Stimulated activated CD4-positive, alpha-beta T cell treated with anti-CD3 and anti-CD28 coated beads, Interleukin-4, amount 100 ng/mL, for 48 hours (primary cell): ENCODE measurements around the gene TBCEL.
A peak's percentile ranks its signal among the peaks of the same experiment; 100 is the strongest.
"Not testable (repeated sequence)": the region's sequence is repeated elsewhere in the genome, so short reads cannot be mapped to it uniquely, and the experiment has no call there.

Experiments
- DNase-seq, 2 donors: peaks; one replicate each; pipeline ENCODE4 v3.0.0-alpha.2; 2020; ENCODE audit warnings: low read depth in 2 of 2

TBCEL gene

DNA sequence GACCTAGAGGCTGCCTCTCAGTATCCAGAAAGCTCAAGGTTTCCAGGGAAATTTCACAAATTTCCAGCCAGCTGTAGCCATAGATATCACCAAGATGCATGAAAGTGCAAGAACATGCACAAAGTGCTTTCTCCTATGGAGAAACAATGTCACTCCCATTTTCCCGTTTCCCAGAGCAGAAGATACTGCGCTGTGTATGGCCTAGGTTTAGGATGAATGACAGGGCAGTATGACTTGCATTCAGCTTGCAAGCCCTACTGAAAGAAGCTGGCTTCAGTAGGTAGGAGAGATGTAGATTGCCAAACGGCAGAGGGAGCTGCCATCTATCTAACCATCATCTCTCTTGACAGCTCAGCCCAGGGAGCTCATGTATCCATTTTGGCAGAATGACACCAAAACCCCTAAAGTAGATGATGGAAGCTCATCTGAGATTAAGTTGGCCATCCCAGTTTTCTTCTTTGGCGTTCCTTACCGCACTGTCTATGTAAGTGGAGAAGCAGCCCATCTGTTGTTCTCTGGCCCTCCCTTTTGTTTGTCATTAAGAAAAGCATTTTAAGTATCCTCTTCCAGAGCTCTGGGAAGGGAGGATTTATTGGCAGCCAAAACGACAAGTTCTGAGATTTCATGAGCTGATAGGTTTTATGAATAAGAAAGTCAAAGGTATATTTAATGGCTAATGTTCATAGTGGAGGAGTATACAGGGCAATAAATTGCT is 81.7 kb downstream of the TBCEL start:
- no peak for DNase-seq

GRCh38 chr11:121106812-121107211 is 82.9 kb downstream of the TBCEL start:
- no peak for DNase-seq

GRCh38 chr11:121108413-121108812 is 84.5 kb downstream of the TBCEL start:
- DNase-seq = no peak

- no peak for DNase-seq
These were observed 85.6 kb downstream of the TBCEL start for GRCh38 chr11:121109471-121109870.

DNA sequence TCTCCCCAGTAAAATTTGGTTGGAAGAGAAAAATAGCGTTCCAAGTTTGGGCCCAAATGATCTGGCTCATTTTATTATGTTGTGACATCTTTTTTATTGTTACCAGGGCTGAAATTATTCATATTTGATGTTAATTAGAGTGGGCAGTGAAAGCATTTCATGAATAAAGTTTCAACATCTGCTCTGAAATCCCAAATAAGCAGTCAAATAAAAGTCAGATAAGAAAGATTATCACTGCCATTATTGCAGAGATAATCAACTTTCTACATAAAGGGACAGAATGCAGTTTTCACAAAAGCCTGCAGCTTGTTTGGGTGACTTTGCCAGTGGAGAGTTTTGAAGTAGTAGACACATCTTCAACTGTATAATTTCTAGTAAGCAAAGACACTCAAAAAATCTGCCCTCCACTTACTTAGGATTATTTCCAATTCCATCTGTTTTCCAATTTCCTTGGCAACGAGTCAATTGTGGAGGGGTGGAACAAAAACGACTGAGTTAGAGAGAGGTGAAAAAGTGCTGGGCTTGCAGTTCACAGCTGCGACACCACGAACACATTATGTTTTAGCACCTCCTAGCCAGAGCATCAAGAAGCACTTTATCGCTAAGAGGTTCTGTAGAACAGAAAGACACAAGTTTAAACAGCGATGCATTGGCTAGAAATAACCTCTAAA is 86.1 kb downstream of the TBCEL start:
- DNase-seq = no peak

GRCh38 chr11:121110871-121111724 is 87.2 kb downstream of the TBCEL start:
- DNase-seq = no peak

GRCh38 chr11:121112498-121113455 is 88.9 kb downstream of the TBCEL start:
- peak; percentile 16 to 19 for DNase-seq

GRCh38 chr11:121113611-121114010 is 89.7 kb downstream of the TBCEL start:
- no peak for DNase-seq

GRCh38 chr11:121115024-121115423 is 91.1 kb downstream of the TBCEL start:
- DNase-seq = not testable (repeated sequence)

- DNase-seq = no peak
These were observed 93.9 kb downstream of the TBCEL start for GRCh38 chr11:121117788-121118187.

DNA sequence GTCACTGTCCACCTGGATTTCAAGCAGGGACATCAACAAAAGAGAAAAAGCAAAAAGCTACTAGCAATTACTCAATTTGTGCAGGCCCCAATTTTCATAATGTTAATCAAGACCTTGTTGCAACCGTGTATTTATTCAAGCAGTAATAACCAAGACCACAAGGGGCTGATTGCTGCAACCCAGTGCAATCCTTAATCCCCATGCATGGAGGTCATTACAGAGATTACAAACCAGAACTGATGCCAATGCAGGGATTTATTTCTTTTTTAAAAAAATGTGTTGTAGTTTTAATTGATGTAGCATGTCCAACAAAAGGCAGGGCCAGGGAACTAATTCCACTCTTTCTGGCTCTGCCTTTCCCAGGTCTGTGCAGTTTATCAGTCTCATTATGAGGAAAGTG is 95.5 kb downstream of the TBCEL start:
- no peak for DNase-seq

DNA sequence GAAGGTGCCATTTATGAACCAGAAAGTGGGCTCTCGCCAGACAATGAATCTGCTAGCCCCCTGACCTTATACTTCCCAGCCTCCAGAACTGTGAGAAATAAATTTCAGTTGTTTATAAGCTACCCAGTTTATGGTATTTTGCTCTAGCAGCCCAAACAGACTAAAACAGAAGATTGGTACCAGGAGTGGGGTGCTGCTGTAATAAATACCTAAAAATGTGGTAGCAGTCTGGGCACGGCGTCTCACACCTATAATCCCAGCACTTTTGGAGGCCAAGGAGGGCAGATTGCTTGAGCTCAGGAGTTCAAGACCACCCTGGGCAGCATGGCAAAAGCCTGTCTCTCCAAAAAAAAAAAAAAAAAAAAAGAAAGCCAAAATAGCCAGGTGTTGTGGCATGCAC is 98.4 kb downstream of the TBCEL start:
- DNase-seq = no peak

DNA sequence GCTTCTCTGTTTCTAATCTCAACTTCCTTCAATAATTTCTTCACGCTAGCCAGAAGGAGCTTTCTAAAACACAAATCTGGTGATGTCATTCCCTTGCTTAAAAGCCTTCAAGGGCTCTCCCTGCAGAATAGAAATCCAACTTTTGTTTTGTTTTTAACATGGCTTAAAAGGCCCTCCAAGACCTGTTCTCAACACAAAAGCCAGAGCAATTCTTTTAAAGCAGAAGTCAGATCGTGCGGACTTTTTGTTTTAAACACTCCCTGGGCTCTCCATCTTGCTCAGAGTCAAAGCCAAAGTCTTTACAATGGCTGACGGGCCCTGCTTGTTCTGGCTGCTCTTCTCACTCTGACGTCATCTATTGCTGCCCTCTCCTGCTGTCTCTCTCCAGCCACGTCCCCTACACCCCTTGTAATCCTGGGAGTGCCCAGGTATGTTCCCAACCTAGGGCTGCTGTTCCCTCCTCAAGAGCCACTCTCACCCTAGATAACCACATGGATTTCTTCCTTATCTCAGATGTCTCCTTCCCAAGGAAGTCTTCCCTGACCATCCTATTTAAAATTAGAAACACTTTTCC is 99.7 kb downstream of the TBCEL start:
- DNase-seq = no peak

GRCh38 chr11:121127809-121128208 is 103.9 kb downstream of the TBCEL start:
- DNase-seq = no peak

- no peak for DNase-seq
These were observed 105.7 kb downstream of the TBCEL start for GRCh38 chr11:121129362-121130340.

GRCh38 chr11:121131656-121132055 is 107.8 kb downstream of the TBCEL start:
- no peak for DNase-seq

DNA sequence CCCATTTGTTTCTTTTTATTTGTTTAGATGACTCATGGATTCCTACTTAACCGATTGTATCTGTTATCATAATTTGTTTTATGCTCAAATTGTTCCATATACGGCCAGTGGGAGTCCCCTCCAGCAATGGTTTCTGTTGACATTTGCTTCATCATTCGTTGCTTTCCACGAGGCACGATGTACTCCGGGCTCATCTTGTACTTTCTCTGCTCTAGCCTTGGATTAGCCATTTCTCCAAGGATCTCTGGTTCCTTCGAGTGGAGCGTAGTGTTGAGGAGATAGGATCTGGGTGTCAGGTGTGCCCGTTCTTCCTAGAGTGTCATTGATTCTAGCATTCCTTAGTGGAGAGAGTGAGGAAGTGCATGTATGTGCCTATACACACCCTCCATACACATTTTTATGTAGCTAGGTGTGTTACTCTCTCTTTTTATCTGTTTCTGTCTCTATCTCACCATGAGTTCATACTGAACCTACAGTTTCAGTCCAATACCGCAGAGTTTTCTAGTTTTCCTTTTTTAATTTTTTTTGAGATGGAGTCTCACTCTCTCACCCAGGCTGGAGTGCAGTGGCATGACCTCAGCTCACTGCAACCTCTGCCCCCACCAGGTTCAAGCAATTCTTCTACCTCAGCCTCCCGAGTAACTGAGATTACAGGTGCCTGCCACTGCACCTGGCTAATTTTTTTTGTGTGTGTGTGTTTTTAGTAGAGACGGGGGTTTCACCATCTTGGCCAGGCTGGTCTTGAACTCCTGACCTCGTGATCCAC is 108.5 kb downstream of the TBCEL start:
- DNase-seq = no peak

- DNase-seq = no peak
These were observed 110.9 kb downstream of the TBCEL start for GRCh38 chr11:121134741-121135312.

DNA sequence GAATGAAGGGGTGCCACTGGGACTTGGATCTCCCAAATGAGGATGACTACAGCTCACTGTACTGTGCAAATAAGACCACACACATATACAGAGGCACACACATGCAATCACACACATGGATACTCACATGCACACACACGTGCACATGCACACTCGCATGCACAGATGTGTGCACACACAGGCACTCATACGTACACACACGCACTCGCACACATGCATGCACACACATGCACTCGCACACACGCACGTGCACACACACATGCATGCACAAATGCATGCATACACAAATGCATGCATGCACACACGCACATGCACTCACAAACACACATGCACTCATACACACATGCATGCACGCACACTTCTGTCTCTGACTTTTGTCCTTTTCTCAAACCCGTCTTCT is 113.1 kb downstream of the TBCEL start:
- no peak for DNase-seq
